SK-N-SH (cell line): ENCODE measurements around the gene ADAMTS9. TPM values are rescaled to one million over a fixed set of nuclear protein-coding genes. Genes with fewer than 3 reads are reported as not detected.
A peak's percentile ranks its signal among the peaks of the same experiment; 100 is the strongest.

ENCODE experiments used
- CTCF ChIA-PET: fragments of 300-600, 350-600 bp; formaldehyde crosslinking; extraction: SDS; loops from one replicate; lab custom pipeline; 2021; lab: Yijun Ruan, JAX
- POLR2A ChIA-PET: fragments of 350-600 bp; sonication (Branson Sonifier 250); formaldehyde crosslinking; extraction: SDS; loops from one replicate; lab custom pipeline; 2020; ENCODE audit warnings: antibody characterized with exemption, inconsistent platforms; lab: Yijun Ruan, JAX
- DNase-seq: peaks from one replicate; pipeline ENCODE4 v3.0.0; 2012
- H2AFZ ChIP-seq: fragments of 200-600 bp; sonication (generic); 2 replicates; pipeline ENCODE4 v1.8.1; 2016; ENCODE audit warnings: antibody characterized with exemption, mild to moderate bottlenecking, low read depth
- H3F3A ChIP-seq: fragments of 200-600 bp; sonication (generic); replicated peaks from 2 replicates; pipeline ENCODE3; 2016; ENCODE audit warnings: antibody characterized with exemption, mild to moderate bottlenecking; ENCODE audit not compliant: insufficient read depth
- H3K27ac ChIP-seq, 2 experiments: fragments of 200-500 bp in 1 of 2; fragments of 200-600 bp in 1 of 2; sonication (Bioruptor generic) in 1 of 2; sonication (generic), shearing (Covaris generic) in 1 of 2; 2 replicates each; pipeline versions ENCODE4 v1.5.1 to v1.6.1; 2014 to 2016; ENCODE audit warnings: low read depth in 2 of 2, inconsistent platforms in 1 of 2, low read length in 1 of 2, mild to moderate bottlenecking in 1 of 2, mixed read lengths in 1 of 2
- H3K27me3 ChIP-seq: fragments of 200-600 bp; sonication (generic), shearing (Covaris generic); 2 replicates; pipeline ENCODE4 v1.6.1; 2016; ENCODE audit warnings: mixed run types; ENCODE audit not compliant: insufficient read depth
- H3K36me3 ChIP-seq, 2 experiments: fragments of 200-500 bp in 1 of 2; fragments of 200-600 bp in 1 of 2; sonication (Bioruptor generic) in 1 of 2; sonication (generic) in 1 of 2; replicated peaks in 1 of 2; 2 replicates each; pipeline versions ENCODE3 to v1.5.1; 2014 to 2016; ENCODE audit warnings: low read length in 1 of 2, mild to moderate bottlenecking in 1 of 2; ENCODE audit not compliant: insufficient read depth in 2 of 2, control insufficient read depth in 1 of 2
- H3K4me1 ChIP-seq, 2 experiments: fragments of 200-500 bp in 1 of 2; fragments of 200-600 bp in 1 of 2; sonication (Bioruptor generic) in 1 of 2; sonication (generic), shearing (Covaris generic) in 1 of 2; 2 replicates each; pipeline versions ENCODE4 v1.5.1 to v1.6.1; 2014 to 2016; ENCODE audit warnings: low read depth in 1 of 2, low read length in 1 of 2, mixed run types in 1 of 2; ENCODE audit not compliant: insufficient read depth in 2 of 2, control insufficient read depth in 1 of 2
- H3K4me2 ChIP-seq: fragments of 200-600 bp; sonication (generic), shearing (Covaris generic); 2 replicates; pipeline ENCODE4 v1.6.1; 2017; ENCODE audit warnings: mixed run types
- H3K4me3 ChIP-seq, 2 experiments: fragments of 200-500 bp in 1 of 2; fragments of 200-600 bp in 1 of 2; sonication (Bioruptor generic) in 1 of 2; sonication (generic), shearing (Covaris generic) in 1 of 2; 2 replicates each; pipeline versions ENCODE4 v1.5.1 to v1.8.1; 2014 to 2016; ENCODE audit warnings: low read depth in 2 of 2, inconsistent platforms in 1 of 2, low read length in 1 of 2, mild to moderate bottlenecking in 1 of 2, mixed read lengths in 1 of 2, moderate library complexity in 1 of 2
- H3K79me2 ChIP-seq: fragments of 200-600 bp; sonication (generic); 2 replicates; pipeline ENCODE4 v1.8.1; 2017; ENCODE audit warnings: mild to moderate bottlenecking; ENCODE audit not compliant: insufficient read depth
- H3K9ac ChIP-seq: fragments of 200-600 bp; sonication (generic); 2 replicates; pipeline ENCODE4 v1.6.1; 2017; ENCODE audit warnings: mixed run types
- H3K9me2 ChIP-seq: fragments of 200-600 bp; sonication (generic); 2 replicates; pipeline ENCODE4 v1.6.1; 2017; ENCODE audit warnings: mixed run types
- H3K9me3 ChIP-seq: fragments of 200-600 bp; sonication (generic); 2 replicates; pipeline ENCODE4 v1.6.1; 2017; ENCODE audit warnings: mixed run types, mild to moderate bottlenecking, moderate library complexity
- H4K20me1 ChIP-seq: fragments of 200-600 bp; sonication (generic); 2 replicates; pipeline ENCODE4 v1.6.1; 2017; ENCODE audit warnings: mild to moderate bottlenecking, mixed run types; ENCODE audit not compliant: insufficient read depth
- ELF1 ChIP-seq: IDR thresholded peaks from 2 replicates; pipeline ENCODE4 v1.4.0; 2012
- EP300 ChIP-seq, 2 experiments: IDR thresholded peaks; 2 replicates each; pipeline versions ENCODE4 v1.4.0 to v1.6.1; 2012; ENCODE audit warnings: borderline replicate concordance in 1 of 2, low read depth in 1 of 2, low read length in 1 of 2
- EZH2phosphoT487 ChIP-seq: fragments of 200-600 bp; sonication (generic); IDR thresholded peaks from 2 replicates; pipeline ENCODE4 v1.6.1; 2017; ENCODE audit warnings: low read depth, mixed run types, mild to moderate bottlenecking, antibody characterized with exemption, moderate library complexity, borderline replicate concordance
- FOXJ3 ChIP-seq: sonication (generic); formaldehyde crosslinking; IDR thresholded peaks from 2 replicates; pipeline ENCODE4 v1.5.1; 2020; ENCODE audit warnings: mild to moderate bottlenecking, missing genetic modification reagents
- GABPA ChIP-seq: IDR thresholded peaks from 2 replicates; pipeline ENCODE4 v1.4.0; 2012; ENCODE audit warnings: low read depth, mild to moderate bottlenecking
- GATA2 ChIP-seq: sonication (generic); formaldehyde crosslinking; IDR thresholded peaks from 2 replicates; pipeline ENCODE4 v1.5.0; 2020; ENCODE audit warnings: mild to moderate bottlenecking, missing genetic modification reagents
- MXI1 ChIP-seq: IDR thresholded peaks from 2 replicates; pipeline ENCODE4 v1.6.1; 2012; ENCODE audit warnings: mild to moderate bottlenecking, low read depth, low read length, improper control_type of control experiment
- NFIC ChIP-seq: IDR thresholded peaks from 2 replicates; pipeline ENCODE4 v1.4.0; 2012; ENCODE audit warnings: borderline replicate concordance
- RAD21 ChIP-seq: IDR thresholded peaks from 2 replicates; pipeline ENCODE4 v1.6.1; 2012; ENCODE audit warnings: mild to moderate bottlenecking, low read length
- RXRA ChIP-seq: IDR thresholded peaks from 2 replicates; pipeline ENCODE4 v1.4.0; 2012; ENCODE audit warnings: low read depth, mild to moderate bottlenecking, borderline replicate concordance
- SIN3A ChIP-seq: IDR thresholded peaks from 2 replicates; pipeline ENCODE4 v1.6.1; 2012; ENCODE audit warnings: low read depth, mild to moderate bottlenecking, low read length, moderate library complexity, borderline replicate concordance
- TCF12 ChIP-seq: IDR thresholded peaks from 2 replicates; pipeline ENCODE4 v1.4.0; 2012
- YY1 ChIP-seq: IDR thresholded peaks from 2 replicates; pipeline ENCODE4 v1.4.0; 2012; ENCODE audit warnings: low read depth, mild to moderate bottlenecking
- WGBS: methylation state at CpG from one replicate; pipeline ENCODE4 v1.1.6; 2017; ENCODE audit warnings: low lambda C conversion rate; 5-methylcytosine and 5-hydroxymethylcytosine counted together
- polyA plus RNA-seq, 3 experiments: library from polyadenylated mRNA; depleted of rRNA; stranded (reverse); fragments of >200 nt; gene quantifications; 2 replicates each; pipeline ENCODE4 v1.2.3, GENCODE V29; 2012
- TF ChIP-seq, protein P1 (sequence below): IDR thresholded peaks from 2 replicates; pipeline ENCODE4 v1.4.0; 2012; ENCODE audit warnings: low read depth, borderline replicate concordance
- TF ChIP-seq, protein P2 (sequence below): IDR thresholded peaks from 2 replicates; pipeline ENCODE4 v1.4.0; 2012; ENCODE audit warnings: low read depth
- TF ChIP-seq, protein P3 (sequence below): fragments of 150-350 bp; IDR thresholded peaks from 2 replicates; pipeline ENCODE4 v1.6.1; 2017; ENCODE audit warnings: antibody characterized with exemption, low read length, low read depth, borderline replicate concordance
- TF ChIP-seq, protein P4 (sequence below): IDR thresholded peaks from 2 replicates; pipeline ENCODE4 v1.6.1; 2012; ENCODE audit warnings: mild to moderate bottlenecking, low read depth, low read length, moderate library complexity
- TF ChIP-seq, protein P5 (sequence below): IDR thresholded peaks from 2 replicates; pipeline ENCODE4 v1.4.0; 2012; ENCODE audit warnings: low read depth, borderline replicate concordance
- TF ChIP-seq, protein P6 (sequence below): IDR thresholded peaks from 2 replicates; pipeline ENCODE4; 2012

The ADAMTS9 gene
- polyA plus RNA-seq, 1 of the 3 experiments (the other 2 are of a cell fraction), result 4.1 TPM

DNA sequence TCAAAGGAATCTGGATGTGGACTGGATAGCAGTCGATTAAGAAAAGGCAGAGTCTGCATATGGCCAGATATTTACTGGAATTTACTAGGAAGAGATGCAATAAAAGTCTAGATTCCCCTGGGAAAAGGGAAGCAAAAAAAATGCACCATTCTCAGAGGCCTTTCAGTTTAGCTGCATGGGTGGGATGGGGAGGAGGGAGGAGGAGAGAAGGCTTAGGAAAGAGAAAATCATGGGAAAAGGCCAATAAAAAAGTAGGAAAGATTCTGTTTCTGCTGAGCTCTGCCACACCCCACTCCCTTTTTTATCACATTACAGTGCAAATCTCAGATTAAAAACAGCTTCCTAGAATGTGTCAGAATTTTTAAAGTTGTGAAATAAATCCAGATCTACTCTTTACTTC, 103.6 kb downstream of the ADAMTS9 start:
- 82% methylated on average over 1 of the region's 1 CpG for WGBS
- Histone ChIP-seq H3K9me2 (no peaks in the 10 kb centered on the region), H4K20me1 (no peaks in the 10 kb centered on the region), H3K4me2 (no peak overlapping the region), H3K4me1 (peaks cover 0 to 3% of the 10 kb centered on the region in 2 experiments; a peak in 2 of 4 replicates), H3K9ac (no peak overlapping the region), H3K9me3 (no peaks in the 10 kb centered on the region), H2AFZ (no peak overlapping the region), H3K27me3 (no peaks in the 10 kb centered on the region), H3K4me3 (no peak overlapping the region), H3K27ac (peak overlapping the region in 1 of 2 experiments; percentile 22; a peak in 1 of 4 replicates), H3K36me3 (peaks cover 0 to 22% of the 10 kb centered on the region in 2 experiments), H3K79me2 (no peaks in the 10 kb centered on the region), H3F3A (peaks cover 4% of the 10 kb centered on the region)
- no peak for TF ChIP-seq SIN3A
- TF ChIP-seq, protein P1, sequence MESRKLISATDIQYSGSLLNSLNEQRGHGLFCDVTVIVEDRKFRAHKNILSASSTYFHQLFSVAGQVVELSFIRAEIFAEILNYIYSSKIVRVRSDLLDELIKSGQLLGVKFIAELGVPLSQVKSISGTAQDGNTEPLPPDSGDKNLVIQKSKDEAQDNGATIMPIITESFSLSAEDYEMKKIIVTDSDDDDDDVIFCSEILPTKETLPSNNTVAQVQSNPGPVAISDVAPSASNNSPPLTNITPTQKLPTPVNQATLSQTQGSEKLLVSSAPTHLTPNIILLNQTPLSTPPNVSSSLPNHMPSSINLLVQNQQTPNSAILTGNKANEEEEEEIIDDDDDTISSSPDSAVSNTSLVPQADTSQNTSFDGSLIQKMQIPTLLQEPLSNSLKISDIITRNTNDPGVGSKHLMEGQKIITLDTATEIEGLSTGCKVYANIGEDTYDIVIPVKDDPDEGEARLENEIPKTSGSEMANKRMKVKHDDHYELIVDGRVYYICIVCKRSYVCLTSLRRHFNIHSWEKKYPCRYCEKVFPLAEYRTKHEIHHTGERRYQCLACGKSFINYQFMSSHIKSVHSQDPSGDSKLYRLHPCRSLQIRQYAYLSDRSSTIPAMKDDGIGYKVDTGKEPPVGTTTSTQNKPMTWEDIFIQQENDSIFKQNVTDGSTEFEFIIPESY, result no peak
- TF ChIP-seq GATA2, result no peak
- TF ChIP-seq, protein P2, sequence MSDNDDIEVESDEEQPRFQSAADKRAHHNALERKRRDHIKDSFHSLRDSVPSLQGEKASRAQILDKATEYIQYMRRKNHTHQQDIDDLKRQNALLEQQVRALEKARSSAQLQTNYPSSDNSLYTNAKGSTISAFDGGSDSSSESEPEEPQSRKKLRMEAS, result no peak
- TF ChIP-seq, protein P3, sequence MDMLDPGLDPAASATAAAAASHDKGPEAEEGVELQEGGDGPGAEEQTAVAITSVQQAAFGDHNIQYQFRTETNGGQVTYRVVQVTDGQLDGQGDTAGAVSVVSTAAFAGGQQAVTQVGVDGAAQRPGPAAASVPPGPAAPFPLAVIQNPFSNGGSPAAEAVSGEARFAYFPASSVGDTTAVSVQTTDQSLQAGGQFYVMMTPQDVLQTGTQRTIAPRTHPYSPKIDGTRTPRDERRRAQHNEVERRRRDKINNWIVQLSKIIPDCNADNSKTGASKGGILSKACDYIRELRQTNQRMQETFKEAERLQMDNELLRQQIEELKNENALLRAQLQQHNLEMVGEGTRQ, result no peak
- no peak for TF ChIP-seq EZH2phosphoT487
- TF ChIP-seq YY1, result no peak
- TF ChIP-seq RXRA, result no peak
- TF ChIP-seq, protein P4, sequence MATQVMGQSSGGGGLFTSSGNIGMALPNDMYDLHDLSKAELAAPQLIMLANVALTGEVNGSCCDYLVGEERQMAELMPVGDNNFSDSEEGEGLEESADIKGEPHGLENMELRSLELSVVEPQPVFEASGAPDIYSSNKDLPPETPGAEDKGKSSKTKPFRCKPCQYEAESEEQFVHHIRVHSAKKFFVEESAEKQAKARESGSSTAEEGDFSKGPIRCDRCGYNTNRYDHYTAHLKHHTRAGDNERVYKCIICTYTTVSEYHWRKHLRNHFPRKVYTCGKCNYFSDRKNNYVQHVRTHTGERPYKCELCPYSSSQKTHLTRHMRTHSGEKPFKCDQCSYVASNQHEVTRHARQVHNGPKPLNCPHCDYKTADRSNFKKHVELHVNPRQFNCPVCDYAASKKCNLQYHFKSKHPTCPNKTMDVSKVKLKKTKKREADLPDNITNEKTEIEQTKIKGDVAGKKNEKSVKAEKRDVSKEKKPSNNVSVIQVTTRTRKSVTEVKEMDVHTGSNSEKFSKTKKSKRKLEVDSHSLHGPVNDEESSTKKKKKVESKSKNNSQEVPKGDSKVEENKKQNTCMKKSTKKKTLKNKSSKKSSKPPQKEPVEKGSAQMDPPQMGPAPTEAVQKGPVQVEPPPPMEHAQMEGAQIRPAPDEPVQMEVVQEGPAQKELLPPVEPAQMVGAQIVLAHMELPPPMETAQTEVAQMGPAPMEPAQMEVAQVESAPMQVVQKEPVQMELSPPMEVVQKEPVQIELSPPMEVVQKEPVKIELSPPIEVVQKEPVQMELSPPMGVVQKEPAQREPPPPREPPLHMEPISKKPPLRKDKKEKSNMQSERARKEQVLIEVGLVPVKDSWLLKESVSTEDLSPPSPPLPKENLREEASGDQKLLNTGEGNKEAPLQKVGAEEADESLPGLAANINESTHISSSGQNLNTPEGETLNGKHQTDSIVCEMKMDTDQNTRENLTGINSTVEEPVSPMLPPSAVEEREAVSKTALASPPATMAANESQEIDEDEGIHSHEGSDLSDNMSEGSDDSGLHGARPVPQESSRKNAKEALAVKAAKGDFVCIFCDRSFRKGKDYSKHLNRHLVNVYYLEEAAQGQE, result no peak
- TF ChIP-seq NFIC, result no peak
- TF ChIP-seq RAD21, result no peak
- TF ChIP-seq, protein P5, sequence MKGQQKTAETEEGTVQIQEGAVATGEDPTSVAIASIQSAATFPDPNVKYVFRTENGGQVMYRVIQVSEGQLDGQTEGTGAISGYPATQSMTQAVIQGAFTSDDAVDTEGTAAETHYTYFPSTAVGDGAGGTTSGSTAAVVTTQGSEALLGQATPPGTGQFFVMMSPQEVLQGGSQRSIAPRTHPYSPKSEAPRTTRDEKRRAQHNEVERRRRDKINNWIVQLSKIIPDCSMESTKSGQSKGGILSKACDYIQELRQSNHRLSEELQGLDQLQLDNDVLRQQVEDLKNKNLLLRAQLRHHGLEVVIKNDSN, result no peak
- TF ChIP-seq, protein P6, sequence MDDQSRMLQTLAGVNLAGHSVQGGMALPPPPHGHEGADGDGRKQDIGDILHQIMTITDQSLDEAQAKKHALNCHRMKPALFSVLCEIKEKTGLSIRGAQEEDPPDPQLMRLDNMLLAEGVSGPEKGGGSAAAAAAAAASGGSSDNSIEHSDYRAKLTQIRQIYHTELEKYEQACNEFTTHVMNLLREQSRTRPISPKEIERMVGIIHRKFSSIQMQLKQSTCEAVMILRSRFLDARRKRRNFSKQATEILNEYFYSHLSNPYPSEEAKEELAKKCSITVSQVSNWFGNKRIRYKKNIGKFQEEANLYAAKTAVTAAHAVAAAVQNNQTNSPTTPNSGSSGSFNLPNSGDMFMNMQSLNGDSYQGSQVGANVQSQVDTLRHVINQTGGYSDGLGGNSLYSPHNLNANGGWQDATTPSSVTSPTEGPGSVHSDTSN, result no peak
- TF ChIP-seq GABPA, result no peak
- TF ChIP-seq ELF1, result no peak
- no peak for TF ChIP-seq TCF12
- TF ChIP-seq FOXJ3 (CRISPR knock-in tag), result no peak
- no peak for TF ChIP-seq EP300 (IDR thresholded peaks at IDR 0.05; ENCODE audit: borderline replicate concordance in 1 of 2, low read depth in 1 of 2, low read length in 1 of 2)
- no peak for TF ChIP-seq MXI1
- ChIA-PET CTCF (interaction anchor here (2.0 to 3.2 kb wide), 2 partner anchors 9 to 14 kb away, joined by 9 to 14 read pairs; no protein-coding TSS in a partner anchor), POLR2A (no interaction called here)
- no peak for DNase-seq
